HepG2 (cell line): ENCODE measurements around the gene ZCCHC3. TPM values are rescaled to one million over a fixed set of nuclear protein-coding genes. Genes with fewer than 3 reads are reported as not detected.
A peak's percentile ranks its signal among the peaks of the same experiment; 100 is the strongest.

Experiments
- AGO2 ChIP-seq: fragments of 200-400 bp; formaldehyde crosslinking; optimal IDR thresholded peaks from 2 replicates; pipeline ENCODE3; 2017; ENCODE audit warnings: mild to moderate bottlenecking, low read depth, low read length, moderate library complexity
- BORCS8-MEF2B ChIP-seq: sonication (generic); formaldehyde crosslinking; IDR thresholded peaks from 2 replicates; pipeline ENCODE4 v1.8.0; 2022; ENCODE audit warnings: mild to moderate bottlenecking, missing genetic modification reagents
- CCDC6 ChIP-seq: sonication (generic); formaldehyde crosslinking; IDR thresholded peaks from 2 replicates; pipeline ENCODE4 v1.8.1; 2022; ENCODE audit warnings: mild to moderate bottlenecking, missing genetic modification reagents, moderate library complexity
- ISX ChIP-seq: sonication (generic); formaldehyde crosslinking; conservative IDR thresholded peaks from 2 replicates; pipeline ENCODE4 v1.5.0; 2020; ENCODE audit warnings: missing genetic modification reagents
- PHF8 ChIP-seq: sonication (generic); formaldehyde crosslinking; IDR thresholded peaks from 2 replicates; pipeline ENCODE4 v1.5.0; 2020; ENCODE audit warnings: missing genetic modification reagents
- SIN3B ChIP-seq: fragments of 150-350 bp; IDR thresholded peaks from 2 replicates; pipeline ENCODE4 v1.6.1; 2014; ENCODE audit warnings: low read length
- SOX13 ChIP-seq, 3 experiments: fragments of 450-650 bp in 1 of 3; sonication (generic) in 1 of 3; formaldehyde crosslinking in 1 of 3; IDR thresholded peaks in 2 of 3; conservative IDR thresholded peaks in 1 of 3; 2 replicates each; pipeline versions ENCODE4 v1.5.0 to v1.6.1; 2016 to 2020; ENCODE audit warnings: antibody characterized with exemption in 1 of 3, mild to moderate bottlenecking in 1 of 3, missing compliant biosample characterization in 1 of 3, missing genetic modification reagents in 1 of 3, moderate library complexity in 1 of 3
- UBTF ChIP-seq: sonication (generic); formaldehyde crosslinking; IDR thresholded peaks from 2 replicates; pipeline ENCODE4 v1.4.0; 2020; ENCODE audit warnings: mild to moderate bottlenecking, missing genetic modification reagents
- ZBTB26 ChIP-seq: IDR thresholded peaks from 2 replicates; pipeline ENCODE4 v1.6.1; 2016; ENCODE audit warnings: missing compliant biosample characterization, missing genetic modification reagents, borderline replicate concordance
- ZIK1 ChIP-seq: sonication (generic); formaldehyde crosslinking; IDR thresholded peaks from 2 replicates; pipeline ENCODE4 v1.5.0; 2020; ENCODE audit warnings: mild to moderate bottlenecking, low read depth, missing genetic modification reagents, borderline replicate concordance
- ZNF20 ChIP-seq: sonication (generic); formaldehyde crosslinking; IDR thresholded peaks from 2 replicates; pipeline ENCODE4 v1.4.0; 2020; ENCODE audit warnings: mild to moderate bottlenecking, moderate library complexity, missing genetic modification reagents
- ZNF235 ChIP-seq: sonication (generic); formaldehyde crosslinking; IDR thresholded peaks from 2 replicates; pipeline ENCODE4 v1.8.1; 2023; ENCODE audit warnings: mild to moderate bottlenecking, missing genetic modification reagents, borderline replicate concordance
- ZNF382 ChIP-seq: sonication (generic); formaldehyde crosslinking; IDR thresholded peaks from 2 replicates; pipeline ENCODE4 v1.5.0; 2020; ENCODE audit warnings: missing genetic modification reagents, mild to moderate bottlenecking, borderline replicate concordance
- ZNF446 ChIP-seq: sonication (generic); formaldehyde crosslinking; IDR thresholded peaks from 2 replicates; pipeline ENCODE4 v1.5.0; 2020; ENCODE audit warnings: mild to moderate bottlenecking, missing genetic modification reagents
- ZNF737 ChIP-seq: sonication (generic); formaldehyde crosslinking; IDR thresholded peaks from 2 replicates; pipeline ENCODE4 v1.5.0; 2020; ENCODE audit warnings: missing genetic modification reagents, mild to moderate bottlenecking, borderline replicate concordance
- ZNF746 ChIP-seq: sonication (generic); formaldehyde crosslinking; IDR thresholded peaks from 2 replicates; pipeline ENCODE4 v1.8.0; 2022; ENCODE audit warnings: mild to moderate bottlenecking, missing genetic modification reagents
- polyA plus RNA-seq, 8 experiments: library from polyadenylated mRNA; depleted of rRNA in 3 of 8; stranded (reverse) in 7 of 8; unstranded in 1 of 8; fragments of >200 nt; fragmentation: Illumina TruSeq in 4 of 8; extraction: Trizol in 4 of 8; gene quantifications; 2 replicates each; pipeline versions ENCODE4 v1.2.1 to v1.2.3, GENCODE V29; 2011 to 2016; ENCODE audit warnings: low read depth in 4 of 8, missing spikeins in 1 of 8, mixed read lengths in 1 of 8; ENCODE audit not compliant: insufficient read depth in 1 of 8
- total RNA-seq, 5 experiments: library from RNA; depleted of rRNA; stranded (reverse); fragments of >200 nt; fragmentation: Illumina TruSeq; extraction: Trizol; gene quantifications; 2 replicates each; pipeline ENCODE4 v1.2.3, GENCODE V29; 2016; ENCODE audit warnings: low read depth in 1 of 5
- TF ChIP-seq, protein P1 (sequence below): sonication (generic); formaldehyde crosslinking; IDR thresholded peaks from 2 replicates; pipeline ENCODE4 v1.4.0; 2020; ENCODE audit warnings: missing genetic modification reagents
- TF ChIP-seq, protein P2 (sequence below): sonication (generic); formaldehyde crosslinking; conservative IDR thresholded peaks from 2 replicates; pipeline ENCODE4 v1.4.0; 2020; ENCODE audit warnings: missing genetic modification reagents
- TF ChIP-seq, protein P3 (sequence below): IDR thresholded peaks from 2 replicates; pipeline ENCODE4 v1.6.1; 2016; ENCODE audit warnings: mild to moderate bottlenecking

ZCCHC3 gene
- total and polyA plus RNA-seq, 2 of the 13 experiments (the other 11 are each of a cell fraction or from before 2014, with no cell fraction given): 46.6 to 63.0 TPM

DNA sequence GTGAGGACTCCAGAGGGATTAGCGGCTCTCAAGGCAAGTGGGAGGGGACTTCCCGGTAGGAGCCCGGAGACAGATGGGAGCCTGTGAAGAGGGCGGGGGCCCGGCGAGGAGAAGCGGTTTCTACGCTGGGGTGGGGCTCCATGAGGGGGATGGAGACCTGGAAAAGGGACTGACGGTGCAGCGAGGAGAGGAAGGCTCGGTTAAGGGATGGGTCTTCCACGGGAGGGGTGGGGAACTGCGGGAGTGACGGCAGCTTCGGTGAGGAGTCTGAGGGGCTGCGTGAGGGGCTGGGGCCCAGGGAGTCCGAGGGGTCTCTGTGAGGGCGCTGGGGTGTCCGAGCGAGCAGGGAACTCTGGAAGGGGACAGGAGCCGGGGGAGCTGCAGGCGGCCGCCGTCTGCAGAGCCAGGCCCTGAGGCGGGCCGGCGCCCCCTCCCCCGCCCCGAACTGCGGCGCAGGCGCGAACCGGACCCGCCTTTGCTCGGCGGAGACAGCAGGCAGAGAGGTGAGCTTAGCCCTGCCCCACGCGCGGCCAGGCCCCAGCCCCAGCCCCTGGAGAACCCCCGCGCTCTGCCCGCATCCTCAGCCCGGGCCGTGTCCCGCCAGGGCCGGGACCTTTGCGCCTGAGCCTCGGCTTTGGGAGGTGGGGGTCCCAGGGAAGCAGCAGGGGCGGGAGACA is 49.4 kb downstream of the ZCCHC3 start, which contains the start of gene NRSN2 (continued):
- peak; percentile 33; the same call in 1 of the 2 replicates for TF ChIP-seq ZBTB26 (CRISPR knock-in tag)
- TF ChIP-seq ZNF235 (CRISPR knock-in tag): 0 out of 2 replicates have a peak, but pooled peaks have one; percentile 26
- TF ChIP-seq AGO2: peak; percentile 62
- TF ChIP-seq ISX (CRISPR knock-in tag): 0 out of 2 replicates have a peak, but pooled peaks have one; percentile 80
- TF ChIP-seq UBTF (CRISPR knock-in tag): no peak
- TF ChIP-seq, protein P1, sequence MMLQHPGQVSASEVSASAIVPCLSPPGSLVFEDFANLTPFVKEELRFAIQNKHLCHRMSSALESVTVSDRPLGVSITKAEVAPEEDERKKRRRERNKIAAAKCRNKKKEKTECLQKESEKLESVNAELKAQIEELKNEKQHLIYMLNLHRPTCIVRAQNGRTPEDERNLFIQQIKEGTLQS: peak; percentile 18; the same call in 1 of the 2 replicates
- TF ChIP-seq ZNF20 (CRISPR knock-in tag): 0 out of 2 replicates have a peak, but pooled peaks have one; percentile 75
- TF ChIP-seq, protein P2, sequence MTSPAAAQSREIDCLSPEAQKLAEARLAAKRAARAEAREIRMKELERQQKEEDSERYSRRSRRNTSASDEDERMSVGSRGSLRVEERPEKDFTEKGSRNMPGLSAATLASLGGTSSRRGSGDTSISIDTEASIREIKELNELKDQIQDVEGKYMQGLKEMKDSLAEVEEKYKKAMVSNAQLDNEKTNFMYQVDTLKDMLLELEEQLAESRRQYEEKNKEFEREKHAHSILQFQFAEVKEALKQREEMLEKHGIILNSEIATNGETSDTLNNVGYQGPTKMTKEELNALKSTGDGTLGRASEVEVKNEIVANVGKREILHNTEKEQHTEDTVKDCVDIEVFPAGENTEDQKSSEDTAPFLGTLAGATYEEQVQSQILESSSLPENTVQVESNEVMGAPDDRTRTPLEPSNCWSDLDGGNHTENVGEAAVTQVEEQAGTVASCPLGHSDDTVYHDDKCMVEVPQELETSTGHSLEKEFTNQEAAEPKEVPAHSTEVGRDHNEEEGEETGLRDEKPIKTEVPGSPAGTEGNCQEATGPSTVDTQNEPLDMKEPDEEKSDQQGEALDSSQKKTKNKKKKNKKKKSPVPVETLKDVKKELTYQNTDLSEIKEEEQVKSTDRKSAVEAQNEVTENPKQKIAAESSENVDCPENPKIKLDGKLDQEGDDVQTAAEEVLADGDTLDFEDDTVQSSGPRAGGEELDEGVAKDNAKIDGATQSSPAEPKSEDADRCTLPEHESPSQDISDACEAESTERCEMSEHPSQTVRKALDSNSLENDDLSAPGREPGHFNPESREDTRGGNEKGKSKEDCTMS (CRISPR knock-in tag): no peak
- TF ChIP-seq ZNF746 (CRISPR knock-in tag): peak; percentile 51; the same call in 1 of the 2 replicates
- no peak for TF ChIP-seq SIN3B
- TF ChIP-seq ZNF382: no peak
- no peak for TF ChIP-seq SOX13 (IDR thresholded peaks at IDR 0.05)
- no peak for TF ChIP-seq SOX13 (CRISPR knock-in tag; conservative IDR thresholded peaks at IDR 0.05 in 1 of 2, IDR thresholded peaks at IDR 0.05 in 1 of 2)
- TF ChIP-seq, protein P3, sequence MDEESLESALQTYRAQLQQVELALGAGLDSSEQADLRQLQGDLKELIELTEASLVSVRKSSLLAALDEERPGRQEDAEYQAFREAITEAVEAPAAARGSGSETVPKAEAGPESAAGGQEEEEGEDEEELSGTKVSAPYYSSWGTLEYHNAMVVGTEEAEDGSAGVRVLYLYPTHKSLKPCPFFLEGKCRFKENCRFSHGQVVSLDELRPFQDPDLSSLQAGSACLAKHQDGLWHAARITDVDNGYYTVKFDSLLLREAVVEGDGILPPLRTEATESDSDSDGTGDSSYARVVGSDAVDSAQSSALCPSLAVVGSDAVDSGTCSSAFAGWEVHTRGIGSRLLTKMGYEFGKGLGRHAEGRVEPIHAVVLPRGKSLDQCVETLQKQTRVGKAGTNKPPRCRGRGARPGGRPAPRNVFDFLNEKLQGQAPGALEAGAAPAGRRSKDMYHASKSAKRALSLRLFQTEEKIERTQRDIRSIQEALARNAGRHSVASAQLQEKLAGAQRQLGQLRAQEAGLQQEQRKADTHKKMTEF (CRISPR knock-in tag): peak; percentile 18; the same call in 1 of the 2 replicates
- no peak; the same call in 1 of the 2 replicates for TF ChIP-seq ZNF446 (CRISPR knock-in tag)
- TF ChIP-seq BORCS8-MEF2B: peak; percentile 8; the same call in 1 of the 2 replicates
- peak; percentile 58 for TF ChIP-seq PHF8
- TF ChIP-seq ZNF737: 0 out of 2 replicates have a peak, but pooled peaks have one; percentile 1
- TF ChIP-seq CCDC6 (CRISPR knock-in tag): peak; percentile 37
- peak; percentile 39; the same call in 1 of the 2 replicates for TF ChIP-seq ZIK1 (CRISPR knock-in tag)
